IMR-90 (cell line): ENCODE data around the gene NXT2. TPM values are rescaled to one million over a fixed set of nuclear protein-coding genes. Genes with fewer than 3 reads are reported as not detected.

Experiments
- ATAC-seq: fragments of 200-7000 bp; cut with Tn5 transposase; 2 replicates; pipeline ENCODE4 v1.9.1; 2020; ENCODE audit warnings: low read depth, mild to moderate bottlenecking, moderate library complexity
- BruUV-seq: library from RNA; stranded (reverse); fragments of 400-500 nt; replicated peaks from 2 replicates; lab custom pipeline; 2021; lab: Mats Ljungman, UMichigan
- CTCF ChIA-PET: fragments of 300-600 bp; formaldehyde crosslinking; extraction: SDS; loops from one replicate; lab custom pipeline; 2021; ENCODE audit warnings: antibody characterized with exemption; lab: Yijun Ruan, JAX
- POLR2A ChIA-PET: fragments of 300-600 bp; sonication (Branson Sonifier 250); formaldehyde crosslinking; loops from one replicate; lab custom pipeline; 2022; ENCODE audit warnings: antibody characterized with exemption; ENCODE audit not compliant: unreplicated experiment; lab: Charles Lee
- DNase-seq: peaks from one replicate; pipeline ENCODE4 v3.0.0; 2013
- H2AFZ ChIP-seq: replicated peaks from 2 replicates; pipeline ENCODE3; 2013; ENCODE audit warnings: low read length, mild to moderate bottlenecking; ENCODE audit not compliant: poor library complexity
- H2AK5ac ChIP-seq: 2 replicates; pipeline ENCODE4 v1.6.1; 2013; ENCODE audit warnings: low read depth, low read length, inconsistent platforms
- H2AK9ac ChIP-seq: replicated peaks from 2 replicates; pipeline ENCODE3; 2013; ENCODE audit warnings: mild to moderate bottlenecking, low read depth, low read length, moderate library complexity; ENCODE audit not compliant: poor library complexity
- H2BK120ac ChIP-seq: 2 replicates; pipeline ENCODE4 v1.6.1; 2013; ENCODE audit warnings: low read depth, low read length, inconsistent platforms
- H2BK15ac ChIP-seq: 3 replicates; pipeline ENCODE4 v1.6.1; 2013; ENCODE audit warnings: low read depth, low read length, inconsistent platforms
- H2BK20ac ChIP-seq: 2 replicates; pipeline ENCODE4 v1.6.1; 2013; ENCODE audit warnings: low read depth, mild to moderate bottlenecking, inconsistent platforms, low read length, moderate library complexity
- H2BK5ac ChIP-seq: 2 replicates; pipeline ENCODE4 v1.6.1; 2013; ENCODE audit warnings: mild to moderate bottlenecking, low read depth, low read length, inconsistent platforms; ENCODE audit not compliant: poor library complexity, severe bottlenecking
- H3K14ac ChIP-seq: replicated peaks from 2 replicates; pipeline ENCODE4 v1.6.1; 2013; ENCODE audit warnings: low read depth, low read length, inconsistent platforms
- H3K18ac ChIP-seq: 2 replicates; pipeline ENCODE4 v1.6.1; 2013; ENCODE audit warnings: low read depth, low read length, control low read depth
- H3K23ac ChIP-seq: 2 replicates; pipeline ENCODE4 v1.6.1; 2013; ENCODE audit warnings: low read depth, low read length, inconsistent platforms
- H3K27ac ChIP-seq: 2 replicates; pipeline ENCODE4 v1.5.1; 2013; ENCODE audit warnings: mild to moderate bottlenecking, control low read depth, low read length; ENCODE audit not compliant: insufficient read depth
- H3K27me3 ChIP-seq: 2 replicates; pipeline ENCODE4 v1.6.1; 2013; ENCODE audit warnings: low read length; ENCODE audit not compliant: control insufficient read depth, insufficient read depth
- H3K36me3 ChIP-seq: 2 replicates; pipeline ENCODE4 v1.6.1; 2013; ENCODE audit warnings: low read length, mixed read lengths; ENCODE audit not compliant: control insufficient read depth, insufficient read depth
- H3K4ac ChIP-seq: 2 replicates; pipeline ENCODE4 v1.6.1; 2013; ENCODE audit warnings: low read depth, low read length, inconsistent platforms
- H3K4me1 ChIP-seq: 2 replicates; pipeline ENCODE4 v1.6.1; 2013; ENCODE audit warnings: low read length, mixed read lengths; ENCODE audit not compliant: control insufficient read depth, insufficient read depth
- H3K4me2 ChIP-seq: 2 replicates; pipeline ENCODE4 v1.6.1; 2013; ENCODE audit warnings: low read depth, mild to moderate bottlenecking, control low read depth, low read length, moderate library complexity
- H3K4me3 ChIP-seq: 2 replicates; pipeline ENCODE4 v1.5.1; 2013; ENCODE audit warnings: low read depth, mild to moderate bottlenecking, control low read depth, low read length, moderate library complexity; ENCODE audit not compliant: insufficient read depth
- H3K56ac ChIP-seq: 2 replicates; pipeline ENCODE4 v1.6.1; 2013; ENCODE audit warnings: low read length, inconsistent platforms; ENCODE audit not compliant: insufficient read depth; ENCODE audit errors: extremely low read depth
- H3K79me1 ChIP-seq, 2 experiments: 2 replicates each; pipeline ENCODE4 v1.6.1; 2013; ENCODE audit warnings: low read length in 2 of 2, inconsistent platforms in 1 of 2, low read depth in 1 of 2
- H3K9ac ChIP-seq: 2 replicates; pipeline ENCODE4 v1.6.1; 2013; ENCODE audit warnings: low read depth, low read length, control low read depth
- H3K9me1 ChIP-seq: 2 replicates; pipeline ENCODE4 v1.6.1; 2013; ENCODE audit warnings: low read length, inconsistent platforms; ENCODE audit not compliant: insufficient read depth
- H3K9me3 ChIP-seq: 2 replicates; pipeline ENCODE4 v1.6.1; 2013; ENCODE audit warnings: low read length; ENCODE audit not compliant: control insufficient read depth, insufficient read depth
- H4K20me1 ChIP-seq: 2 replicates; pipeline ENCODE4 v1.6.1; 2013; ENCODE audit warnings: low read length, inconsistent platforms; ENCODE audit not compliant: insufficient read depth
- H4K5ac ChIP-seq: 2 replicates; pipeline ENCODE4 v1.6.1; 2013; ENCODE audit warnings: mild to moderate bottlenecking, low read depth, low read length, control low read depth
- H4K8ac ChIP-seq, 2 experiments: 2 replicates each; pipeline ENCODE4 v1.6.1; 2013; ENCODE audit warnings: low read depth in 2 of 2, low read length in 2 of 2, control low read depth in 1 of 2, inconsistent platforms in 1 of 2
- H4K91ac ChIP-seq: 2 replicates; pipeline ENCODE4 v1.6.1; 2013; ENCODE audit warnings: low read depth, low read length, inconsistent platforms; ENCODE audit not compliant: insufficient read depth
- CEBPB ChIP-seq: IDR thresholded peaks from 2 replicates; pipeline ENCODE4 v1.6.1; 2012; ENCODE audit warnings: low read depth, low read length, improper control_type of control experiment
- CHD1 ChIP-seq: IDR thresholded peaks from 2 replicates; pipeline ENCODE4 v1.6.1; 2012; ENCODE audit warnings: low read depth, low read length, improper control_type of control experiment
- ELK1 ChIP-seq: fragments of 150-350 bp; IDR thresholded peaks from 2 replicates; pipeline ENCODE4 v1.6.1; 2016; ENCODE audit warnings: low read depth, mild to moderate bottlenecking, low read length, moderate library complexity, borderline replicate concordance
- FOS ChIP-seq: fragments of 150-350 bp; IDR thresholded peaks from 2 replicates; pipeline ENCODE4 v1.6.1; 2016; ENCODE audit warnings: low read depth, low read length
- MAFK ChIP-seq: IDR thresholded peaks from 2 replicates; pipeline ENCODE4 v1.6.1; 2012; ENCODE audit warnings: low read depth, low read length, improper control_type of control experiment
- MXI1 ChIP-seq: IDR thresholded peaks from 2 replicates; pipeline ENCODE4 v1.6.1; 2012; ENCODE audit warnings: low read depth, mild to moderate bottlenecking, low read length, moderate library complexity, borderline replicate concordance
- NFE2L2 ChIP-seq: fragments of 150-350 bp; IDR thresholded peaks from 2 replicates; pipeline ENCODE4 v1.6.1; 2016; ENCODE audit warnings: low read depth, mild to moderate bottlenecking, low read length
- RAD21 ChIP-seq: IDR thresholded peaks from 2 replicates; pipeline ENCODE4 v1.6.1; 2012; ENCODE audit warnings: low read length, improper control_type of control experiment
- RFX5 ChIP-seq: IDR thresholded peaks from 2 replicates; pipeline ENCODE4 v1.8.0; 2012; ENCODE audit warnings: low read depth, mild to moderate bottlenecking, low read length, moderate library complexity
- SMC3 ChIP-seq: fragments of 150-350 bp; IDR thresholded peaks from 2 replicates; pipeline ENCODE4 v1.6.1; 2016; ENCODE audit warnings: low read depth, mild to moderate bottlenecking, antibody characterized with exemption, low read length, moderate library complexity
- USF2 ChIP-seq: fragments of 150-350 bp; IDR thresholded peaks from 2 replicates; pipeline ENCODE4 v1.6.1; 2017; ENCODE audit warnings: mild to moderate bottlenecking, antibody characterized with exemption, low read length, low read depth
- WGBS, 2 experiments: methylation state at CpG; one replicate each; pipeline versions ENCODE4 v1.1.5 to v1.1.7; 2013; ENCODE audit warnings: missing lambda C conversion rate in 2 of 2; ENCODE audit not compliant: insufficient read length in 1 of 2; ENCODE audit errors: extremely low coverage in 2 of 2; 5-methylcytosine and 5-hydroxymethylcytosine counted together
- dilution Hi-C: fragments of 300-500 bp; cut with HindIII; formaldehyde crosslinking; loops from one replicate; pipeline ENCODE4 v1.14.3; 2018; ENCODE audit warnings: low sequenced_read_pairs; ENCODE audit not compliant: unreplicated experiment
- in situ Hi-C: fragments of 300-500 bp; cut with MboI; formaldehyde crosslinking; loops from 3 replicates; pipeline ENCODE4 v1.14.3; 2019; ENCODE audit warnings: low sequenced_read_pairs, inconsistent platforms, mixed read lengths
- intact Hi-C: fragments of 100-400 bp; cut with micrococcal nuclease; formaldehyde crosslinking; loops from 2 replicates; pipeline ENCODE4 v1.10.0; 2022
- polyA plus RNA-seq, 3 experiments: library from polyadenylated mRNA; depleted of rRNA; stranded (reverse); fragments of >200 nt; gene quantifications; 2 replicates each; pipeline ENCODE4 v1.2.3, GENCODE V29; 2012; ENCODE audit warnings: low replicate concordance in 1 of 3
- total RNA-seq: library from RNA; depleted of rRNA; stranded (reverse); fragments of >200 nt; gene quantifications from 2 replicates; pipeline ENCODE4 v1.2.3, GENCODE V29; 2012

Gene NXT2
- total and polyA plus RNA-seq, 2 of the 4 experiments (the other 2 are of a cell fraction) = 3.6 to 8.1 TPM

GRCh38 chrX:109536439-109537323, at the start of gene NXT2 (continued):
- no peak for TF ChIP-seq ELK1

- TF ChIP-seq NFE2L2 (no peak), FOS (no peak), USF2 (no peak), MAFK (no peak), ELK1 (no peak), CHD1 (no peak), RFX5 (no peak), SMC3 (no peak), CEBPB (no peak), MXI1 (no peak), RAD21 (no peak)
- no peak overlapping the region for H2AFZ ChIP-seq
- ATAC-seq (no peak), DNase-seq (no peak)
- no peak overlapping the region for H3K27ac ChIP-seq
- H2AK9ac ChIP-seq = no peak overlapping the region
- no peaks in the 10 kb centered on the region for H3K79me1 ChIP-seq
- BruUV-seq = no TSS peak
- H4K91ac ChIP-seq = no peak overlapping the region
- H4K20me1 ChIP-seq = no peaks in the 10 kb centered on the region
- H4K8ac ChIP-seq = no peak overlapping the region
- no peak overlapping the region for H3K23ac ChIP-seq
- H3K14ac ChIP-seq = no peak overlapping the region
- no peaks in the 10 kb centered on the region for H3K4me1 ChIP-seq
- H3K9me3 ChIP-seq = no peaks in the 10 kb centered on the region
- in situ Hi-C loops (loop anchor here (25.0 kb wide), 1 partner anchor 650 kb away; no protein-coding TSS in a partner anchor), intact Hi-C loops (loop anchor here (10.0 kb wide), 1 partner anchor 927 kb away; no protein-coding TSS in a partner anchor), dilution Hi-C loops (no loop called here)
- no peak overlapping the region for H2BK5ac ChIP-seq
- H3K56ac ChIP-seq = no peak overlapping the region
- H4K5ac ChIP-seq = no peak overlapping the region
- ChIA-PET POLR2A (no interaction called here), CTCF (interaction anchor here (1.2 kb wide), 1 partner anchor 403 kb away, joined by 3 read pairs; no protein-coding TSS in a partner anchor)
- H2BK15ac ChIP-seq = no peak overlapping the region
- no peaks in the 10 kb centered on the region for H3K36me3 ChIP-seq
- no peak overlapping the region for H3K18ac ChIP-seq
- peaks cover 3% of the 10 kb centered on the region for H3K27me3 ChIP-seq
- H3K9ac ChIP-seq = no peak overlapping the region
- no peak overlapping the region for H3K4me2 ChIP-seq
- no peak overlapping the region for H2BK20ac ChIP-seq
- H3K4ac ChIP-seq = no peak overlapping the region
- no peak overlapping the region for H3K4me3 ChIP-seq
- no peak overlapping the region for H2BK120ac ChIP-seq
- no peaks in the 10 kb centered on the region for H3K9me1 ChIP-seq
- WGBS, 2 experiments = no CpG with 5 or more reads among the region's 4 CpGs
- no peak overlapping the region for H2AK5ac ChIP-seq
Measured at GRCh38 chrX:109487640-109488039, 49.0 kb upstream of the NXT2 start.
